GM23338 (cell line): ENCODE results near the gene NECAB3. TPM values are rescaled to one million over a fixed set of nuclear protein-coding genes. Genes with fewer than 3 reads are reported as not detected.

Source experiments
- ATAC-seq: fragments of 200-7000 bp; cut with Tn5 transposase; 3 replicates; pipeline ENCODE4 v1.9.1; 2020
- DNase-seq: peaks from one replicate; pipeline ENCODE4 v3.0.0-alpha.2; 2015; ENCODE audit warnings: low spot score
- H2AFZ ChIP-seq: fragments of 200-600 bp; sonication (generic); 2 replicates; pipeline ENCODE4 v1.8.0; 2016; ENCODE audit warnings: antibody characterized with exemption, mild to moderate bottlenecking, moderate library complexity
- H3F3A ChIP-seq: fragments of 200-600 bp; sonication (generic); replicated peaks from 2 replicates; pipeline ENCODE4 v1.8.0; 2017; ENCODE audit warnings: antibody characterized with exemption, mixed run types, low read depth
- H3K27ac ChIP-seq: fragments of 200-600 bp; sonication (generic); 2 replicates; pipeline ENCODE4 v1.6.1; 2016; ENCODE audit warnings: low read depth
- H3K27me3 ChIP-seq: fragments of 200-600 bp; sonication (generic); 2 replicates; pipeline ENCODE4 v1.8.0; 2016; ENCODE audit warnings: mild to moderate bottlenecking, mixed run types, moderate library complexity; ENCODE audit not compliant: insufficient read depth
- H3K36me3 ChIP-seq: fragments of 200-600 bp; sonication (generic); 2 replicates; pipeline ENCODE4 v1.8.0; 2016; ENCODE audit warnings: mild to moderate bottlenecking; ENCODE audit not compliant: insufficient read depth
- H3K4me1 ChIP-seq: fragments of 200-600 bp; sonication (generic); 2 replicates; pipeline ENCODE4 v1.8.0; 2016; ENCODE audit warnings: mild to moderate bottlenecking, moderate library complexity; ENCODE audit not compliant: insufficient read depth
- H3K4me2 ChIP-seq: fragments of 200-600 bp; sonication (generic); 2 replicates; pipeline ENCODE4 v1.7.1; 2017; ENCODE audit warnings: mixed run types
- H3K4me3 ChIP-seq: fragments of 200-600 bp; sonication (generic); 2 replicates; pipeline ENCODE4 v1.6.1; 2016; ENCODE audit warnings: mixed run types
- H3K79me2 ChIP-seq: fragments of 200-600 bp; sonication (generic); replicated peaks from 2 replicates; pipeline ENCODE4 v1.8.0; 2017; ENCODE audit warnings: mild to moderate bottlenecking; ENCODE audit not compliant: insufficient read depth
- H3K9me2 ChIP-seq: fragments of 200-600 bp; sonication (generic); 2 replicates; pipeline ENCODE4 v1.8.0; 2017; ENCODE audit not compliant: insufficient read depth
- H4K20me1 ChIP-seq: fragments of 200-600 bp; sonication (generic); replicated peaks from 2 replicates; pipeline ENCODE4 v1.8.0; 2017; ENCODE audit warnings: mild to moderate bottlenecking; ENCODE audit not compliant: insufficient read depth
- H3K27ac Mint-ChIP-seq: 2 replicates; pipeline ENCODE4 v1.8.0; 2020; ENCODE audit warnings: inconsistent platforms, mild to moderate bottlenecking, moderate library complexity, mixed read lengths
- H3K27me3 Mint-ChIP-seq: 3 replicates; pipeline ENCODE4 v1.8.0; 2022; ENCODE audit warnings: low read depth, mild to moderate bottlenecking, moderate library complexity, mixed read lengths, inconsistent platforms; ENCODE audit not compliant: insufficient read depth, poor library complexity
- H3K36me3 Mint-ChIP-seq: 3 replicates; pipeline ENCODE4 v1.8.0; 2021; ENCODE audit warnings: low read depth, mild to moderate bottlenecking, inconsistent platforms, moderate library complexity, mixed read lengths
- H3K4me1 Mint-ChIP-seq: 3 replicates; pipeline ENCODE4 v1.8.0; 2020; ENCODE audit warnings: mild to moderate bottlenecking, inconsistent platforms, mixed read lengths
- H3K4me3 Mint-ChIP-seq: 3 replicates; pipeline ENCODE4 v1.8.0; 2021; ENCODE audit warnings: moderate library complexity, mild to moderate bottlenecking, inconsistent platforms, mixed read lengths
- H3K9me3 Mint-ChIP-seq: 3 replicates; pipeline ENCODE4 v1.8.0; 2020; ENCODE audit warnings: moderate library complexity, mild to moderate bottlenecking, inconsistent platforms, mixed read lengths
- CREB1 ChIP-seq: fragments of 250-450 bp; sonication (Bioruptor Pico); IDR thresholded peaks from 2 replicates; pipeline ENCODE4 v1.5.0; 2020; ENCODE audit warnings: low read depth, mild to moderate bottlenecking, moderate library complexity
- CTCF ChIP-seq, 2 experiments: fragments of 200-600 bp in 1 of 2; sonication (generic) in 1 of 2; conservative IDR thresholded peaks; 2 replicates each; pipeline versions ENCODE4 v1.5.1 to v1.6.1; 2016 to 2017; ENCODE audit warnings: antibody characterized with exemption in 2 of 2, low read depth in 2 of 2, mild to moderate bottlenecking in 2 of 2, moderate library complexity in 1 of 2
- ETS1 ChIP-seq: IDR thresholded peaks from 2 replicates; pipeline ENCODE4 v1.6.1; 2016; ENCODE audit warnings: antibody characterized with exemption
- EZH2 ChIP-seq: fragments of 200-600 bp; sonication (generic); IDR thresholded peaks from one replicate; pipeline ENCODE4 v1.8.0; 2017; ENCODE audit warnings: antibody characterized with exemption, mild to moderate bottlenecking, low read depth; ENCODE audit not compliant: unreplicated experiment
- EZH2phosphoT487 ChIP-seq: fragments of 200-600 bp; sonication (generic); IDR thresholded peaks from one replicate; pipeline ENCODE4 v1.8.1; 2018; ENCODE audit warnings: antibody characterized with exemption; ENCODE audit not compliant: unreplicated experiment
- JUNB ChIP-seq: IDR thresholded peaks from one replicate; pipeline ENCODE4 v1.6.1; 2016; ENCODE audit warnings: antibody characterized with exemption; ENCODE audit not compliant: unreplicated experiment
- NANOG ChIP-seq: IDR thresholded peaks from 2 replicates; pipeline ENCODE4 v1.6.1; 2016; ENCODE audit warnings: antibody characterized with exemption, borderline replicate concordance
- POLR2AphosphoS5 ChIP-seq: IDR thresholded peaks from 2 replicates; pipeline ENCODE4 v1.6.1; 2016; ENCODE audit warnings: antibody characterized with exemption, low read depth
- REST ChIP-seq: IDR thresholded peaks from one replicate; pipeline ENCODE4 v1.6.1; 2018; ENCODE audit warnings: antibody characterized with exemption; ENCODE audit not compliant: unreplicated experiment
- STAT1 ChIP-seq: IDR thresholded peaks from one replicate; pipeline ENCODE4 v1.6.1; 2016; ENCODE audit warnings: antibody characterized with exemption; ENCODE audit not compliant: unreplicated experiment
- ZNF114 ChIP-seq: fragments of 250-450 bp; sonication (Bioruptor Pico); IDR thresholded peaks from 2 replicates; pipeline ENCODE4 v1.5.0; 2020; ENCODE audit warnings: mild to moderate bottlenecking, moderate library complexity
- ZNF331 ChIP-seq: fragments of 250-450 bp; sonication (Bioruptor Pico); IDR thresholded peaks from 2 replicates; pipeline ENCODE4 v1.5.0; 2020; ENCODE audit warnings: low read depth, mild to moderate bottlenecking, moderate library complexity
- ZNF462 ChIP-seq: fragments of 250-450 bp; sonication (Bioruptor Pico); IDR thresholded peaks from 2 replicates; pipeline ENCODE4 v1.5.0; 2020; ENCODE audit warnings: mild to moderate bottlenecking, moderate library complexity
- polyA plus RNA-seq: library from polyadenylated mRNA; unstranded; fragments of >200 nt; fragmentation: Nextera tagmentation; extraction: Ambion mirVana; gene quantifications from 2 replicates; pipeline ENCODE4 v1.2.1, GENCODE V29; 2016
- total RNA-seq: library from RNA; depleted of rRNA; stranded (reverse); fragments of >200 nt; shearing (Covaris generic); gene quantifications from 2 replicates; pipeline ENCODE4 v1.2.3, GENCODE V29; 2014

Gene NECAB3
- total and polyA plus RNA-seq, 2 experiments from 2014 or later: 8.5 to 28.4 TPM

- Mint-ChIP-seq H3K36me3 (no peaks in the 10 kb centered on the region; the same call in 2 of the 3 replicates), H3K4me3 (no peak overlapping the region), H3K27ac (no peak overlapping the region), H3K27me3 (peaks cover 21% of the 10 kb centered on the region), H3K9me3 (no peaks in the 10 kb centered on the region), H3K4me1 (peaks cover 18% of the 10 kb centered on the region)
- no peak overlapping the region for H3K27ac ChIP-seq
- H3F3A ChIP-seq: peaks cover 3% of the 10 kb centered on the region; the same call in 1 of the 2 replicates
- H3K36me3 ChIP-seq: no peaks in the 10 kb centered on the region
- peaks cover 6% of the 10 kb centered on the region; the same call in 1 of the 2 replicates for H3K4me1 ChIP-seq
- no peaks in the 10 kb centered on the region for H3K9me2 ChIP-seq
- TF ChIP-seq ZNF462: no peak
- TF ChIP-seq POLR2AphosphoS5: no peak
- no peak for TF ChIP-seq ETS1
- no peak for TF ChIP-seq JUNB
- no peak for TF ChIP-seq REST
- TF ChIP-seq EZH2phosphoT487: no peak
- TF ChIP-seq CTCF (conservative IDR thresholded peaks at IDR 0.05; ENCODE audit: low read depth in 2 of 2): no peak
- TF ChIP-seq ZNF114: no peak
- TF ChIP-seq STAT1: no peak
- no peak for TF ChIP-seq EZH2
- TF ChIP-seq ZNF331 (CRISPR knock-in tag): no peak
- TF ChIP-seq CREB1 (CRISPR knock-in tag): no peak
- TF ChIP-seq NANOG: no peak
- H3K27me3 ChIP-seq: 0 out of 2 replicates have a peak, but pooled peaks cover 6% of the 10 kb centered on the region
- DNase-seq: no peak
- no peak overlapping the region for H3K4me2 ChIP-seq
- H2AFZ ChIP-seq: no peak overlapping the region
- no peaks in the 10 kb centered on the region for H3K79me2 ChIP-seq
- H4K20me1 ChIP-seq: no peaks in the 10 kb centered on the region; the same call in 1 of the 2 replicates
- H3K4me3 ChIP-seq: no peak overlapping the region
- ATAC-seq: no peak
Measured at GRCh38 chr20:33660685-33661058, 13.6 kb downstream of the NECAB3 start.
